LNCaP clone FGC (cell line): Measurements from ENCODE around the gene SAXO1.

Source experiments
- DNase-seq: peaks from one replicate; pipeline ENCODE4 v3.0.0-alpha.2; 2011; ENCODE audit warnings: low read depth
- H3K4me3 ChIP-seq: 2 replicates; pipeline ENCODE4 v1.5.1; 2011; ENCODE audit warnings: mild to moderate bottlenecking, low read depth, low read length, control low read depth
- TF ChIP-seq, protein P1 (sequence below): IDR thresholded peaks from 2 replicates; pipeline ENCODE4 v1.5.1; 2012; ENCODE audit warnings: mild to moderate bottlenecking; ENCODE audit not compliant: control insufficient read depth, insufficient read depth; ENCODE audit errors: extremely low read depth

SAXO1 gene

DNA sequence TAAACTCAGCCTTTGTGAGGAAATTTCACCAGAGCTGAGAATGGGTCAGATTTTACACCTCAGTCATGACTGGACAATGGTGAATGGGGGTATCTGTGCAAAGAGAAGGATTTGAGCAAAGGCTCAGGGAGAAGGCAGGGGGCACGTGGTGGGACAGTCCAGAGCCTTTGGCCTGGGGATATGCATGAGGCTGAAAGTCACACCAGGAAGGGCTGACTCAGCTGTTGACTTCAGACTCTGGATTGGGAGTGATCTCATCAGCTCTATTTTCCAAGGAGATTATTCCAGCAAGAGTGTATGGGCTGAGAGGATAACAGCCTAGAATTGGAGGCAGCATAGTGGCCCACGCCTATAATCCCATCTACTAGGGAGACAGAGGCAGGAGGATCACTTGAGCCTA lies 53.6 kb downstream of the SAXO1 start:
- H3K4me3 ChIP-seq = no peak overlapping the region
- no peak for DNase-seq
- TF ChIP-seq, protein P1, sequence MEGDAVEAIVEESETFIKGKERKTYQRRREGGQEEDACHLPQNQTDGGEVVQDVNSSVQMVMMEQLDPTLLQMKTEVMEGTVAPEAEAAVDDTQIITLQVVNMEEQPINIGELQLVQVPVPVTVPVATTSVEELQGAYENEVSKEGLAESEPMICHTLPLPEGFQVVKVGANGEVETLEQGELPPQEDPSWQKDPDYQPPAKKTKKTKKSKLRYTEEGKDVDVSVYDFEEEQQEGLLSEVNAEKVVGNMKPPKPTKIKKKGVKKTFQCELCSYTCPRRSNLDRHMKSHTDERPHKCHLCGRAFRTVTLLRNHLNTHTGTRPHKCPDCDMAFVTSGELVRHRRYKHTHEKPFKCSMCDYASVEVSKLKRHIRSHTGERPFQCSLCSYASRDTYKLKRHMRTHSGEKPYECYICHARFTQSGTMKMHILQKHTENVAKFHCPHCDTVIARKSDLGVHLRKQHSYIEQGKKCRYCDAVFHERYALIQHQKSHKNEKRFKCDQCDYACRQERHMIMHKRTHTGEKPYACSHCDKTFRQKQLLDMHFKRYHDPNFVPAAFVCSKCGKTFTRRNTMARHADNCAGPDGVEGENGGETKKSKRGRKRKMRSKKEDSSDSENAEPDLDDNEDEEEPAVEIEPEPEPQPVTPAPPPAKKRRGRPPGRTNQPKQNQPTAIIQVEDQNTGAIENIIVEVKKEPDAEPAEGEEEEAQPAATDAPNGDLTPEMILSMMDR = no peak

DNA sequence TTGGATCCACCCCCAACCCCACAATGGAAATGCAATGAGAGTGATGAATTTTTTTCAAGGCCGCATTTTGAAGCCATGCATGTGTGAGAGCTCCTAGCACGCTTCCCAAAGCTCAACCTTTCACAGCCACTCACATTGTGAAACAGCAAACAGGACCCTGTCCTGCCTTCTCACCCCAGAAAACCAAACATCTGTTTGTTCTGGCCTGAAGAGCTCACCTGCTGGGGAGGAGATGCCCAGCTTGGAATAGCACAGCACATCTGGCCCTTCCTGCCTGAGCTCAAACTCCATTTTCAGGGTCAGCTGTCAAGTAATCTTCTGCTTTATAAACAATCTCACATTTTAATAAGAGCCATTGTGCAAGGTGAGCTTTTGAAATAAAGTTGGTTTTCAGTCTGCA lies 54.8 kb downstream of the SAXO1 start:
- TF ChIP-seq, protein P1 = no peak
- no peak overlapping the region for H3K4me3 ChIP-seq
- no peak for DNase-seq

DNA sequence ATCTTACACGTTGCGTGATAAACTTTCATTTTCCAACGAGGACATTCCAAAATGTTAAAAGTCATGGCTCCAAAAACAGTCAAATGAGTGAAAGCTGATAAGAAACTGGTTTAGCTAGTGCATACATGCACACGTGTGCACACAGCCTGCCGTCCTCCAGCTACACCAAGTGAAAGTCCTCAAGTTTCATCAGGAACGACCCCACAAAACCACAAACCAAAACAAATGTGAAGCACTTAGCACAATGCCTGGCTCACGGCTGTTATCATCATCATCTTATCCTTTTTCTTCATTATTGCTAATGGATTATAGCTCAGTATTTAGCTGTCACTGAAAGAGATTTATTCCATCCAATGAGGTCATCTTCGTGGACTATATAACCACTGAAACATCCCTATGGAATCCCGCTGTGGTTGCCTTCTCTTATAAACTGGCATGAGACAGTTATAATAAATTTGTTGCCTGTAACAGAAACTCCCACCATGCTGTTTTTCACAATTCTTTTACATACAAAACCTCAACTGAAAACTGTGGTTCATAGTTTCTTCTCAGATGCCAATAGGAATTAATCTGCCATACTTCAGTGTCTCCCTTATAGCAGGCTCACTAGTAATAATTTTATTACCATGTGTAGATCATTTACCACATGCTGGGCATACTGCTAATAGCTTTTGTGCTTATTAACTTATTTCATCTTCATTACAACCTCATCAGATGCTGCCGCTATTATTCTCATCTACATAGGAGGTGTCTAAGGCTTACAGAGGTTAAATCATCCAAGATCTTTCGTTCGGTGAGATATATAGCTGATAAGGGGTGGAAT lies 56.1 kb downstream of the SAXO1 start:
- TF ChIP-seq, protein P1 = no peak
- H3K4me3 ChIP-seq = no peak overlapping the region
- DNase-seq = no peak

DNA sequence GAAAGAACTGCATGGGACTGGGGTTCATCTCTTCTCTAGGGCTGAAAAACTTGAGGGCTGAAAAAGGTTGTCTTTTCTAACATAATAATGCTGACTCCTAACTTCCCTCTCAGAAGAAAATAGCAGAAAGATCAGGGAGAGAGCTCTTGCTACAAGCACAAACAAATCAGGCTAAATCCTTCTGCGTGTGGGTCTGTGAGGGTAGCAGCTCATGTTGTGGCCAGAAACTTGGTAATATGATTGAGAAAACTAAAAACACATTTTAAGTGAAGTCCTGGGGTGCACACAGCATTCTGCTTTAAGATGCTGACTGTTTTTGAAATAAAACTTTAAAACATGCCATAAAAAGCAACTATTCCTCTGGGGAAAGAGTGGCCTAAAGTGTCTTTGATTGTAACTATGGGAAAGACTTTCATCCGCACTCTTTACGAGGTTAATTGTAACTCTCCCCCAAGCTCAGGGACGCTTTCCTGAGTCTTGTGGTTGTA lies 56.7 kb downstream of the SAXO1 start:
- DNase-seq = no peak
- TF ChIP-seq, protein P1 = no peak
- H3K4me3 ChIP-seq = no peak overlapping the region

DNA sequence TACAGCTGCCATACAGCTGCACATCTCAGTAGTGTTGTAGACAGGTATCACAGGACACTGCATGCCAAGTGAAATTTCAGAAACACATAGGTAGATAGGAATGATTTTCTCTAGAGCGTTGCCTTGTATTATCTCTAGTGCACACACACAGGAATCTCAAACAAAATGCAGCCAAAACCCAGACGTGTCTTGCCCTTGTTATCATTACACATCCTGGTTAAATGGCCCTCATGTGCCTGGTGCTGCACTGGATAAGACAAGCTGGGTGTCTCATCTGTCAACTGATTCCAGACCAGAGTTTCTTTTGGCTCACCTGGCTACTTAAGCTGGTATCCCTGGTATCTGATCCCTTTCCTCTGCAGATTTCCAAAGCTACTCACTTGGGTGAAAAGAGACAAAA lies 59.7 kb downstream of the SAXO1 start:
- H3K4me3 ChIP-seq = no peak overlapping the region
- TF ChIP-seq, protein P1 = no peak
- no peak for DNase-seq

DNA sequence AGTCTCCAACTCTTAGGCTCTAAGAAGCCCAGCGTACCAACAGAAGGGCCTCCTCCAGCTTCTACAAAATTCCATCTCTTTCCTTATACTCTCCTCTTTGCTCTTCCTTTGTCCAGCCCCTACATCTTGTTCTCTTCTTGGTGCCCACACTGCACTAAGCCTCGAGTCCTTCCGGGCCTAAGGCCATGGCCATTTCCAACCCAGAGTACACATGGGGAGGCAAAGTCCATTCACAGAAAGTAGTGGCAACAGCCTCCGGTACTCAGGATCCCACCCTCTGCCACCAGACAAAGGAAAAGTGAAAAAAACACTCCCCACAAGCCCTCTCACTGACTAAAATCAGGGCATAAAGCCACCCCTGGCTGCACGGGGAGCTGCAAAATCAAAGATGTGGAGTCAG lies 60.3 kb downstream of the SAXO1 start:
- no peak for DNase-seq
- TF ChIP-seq, protein P1 = no peak
- H3K4me3 ChIP-seq = no peak overlapping the region

DNA sequence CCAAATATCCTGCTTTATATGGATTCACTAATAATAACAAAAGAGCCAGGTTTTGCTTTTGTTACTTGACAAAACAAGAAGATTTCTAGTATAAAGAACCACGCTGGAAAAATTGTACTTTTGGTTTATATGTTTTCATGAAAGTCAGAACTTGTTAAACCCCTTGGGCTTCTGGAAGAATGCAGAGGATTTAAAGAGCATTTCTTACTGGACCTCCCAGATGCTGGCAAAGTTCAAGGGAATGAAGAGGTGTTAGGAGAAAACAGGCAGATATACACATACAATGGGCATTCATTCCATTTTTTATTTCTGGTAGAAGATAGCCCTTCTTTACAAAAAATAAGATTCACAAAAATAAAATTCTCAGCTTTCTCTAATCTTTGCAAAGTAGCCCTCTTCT lies 61.1 kb downstream of the SAXO1 start:
- TF ChIP-seq, protein P1 = no peak
- no peak overlapping the region for H3K4me3 ChIP-seq
- no peak for DNase-seq
